NB4 (cell line): Measurements from ENCODE around the gene ACSM2A.
"Not testable (repeated sequence)": the region's sequence is repeated elsewhere in the genome, so short reads cannot be mapped to it uniquely, and the experiment has no call there.

Experiments used
- DNase-seq: peaks from one replicate; pipeline ENCODE4 v3.0.0; 2010; ENCODE audit warnings: low read depth
- H3K4me3 ChIP-seq: one replicate; pipeline ENCODE4 v1.5.1; 2011; ENCODE audit warnings: mild to moderate bottlenecking, low read depth, low read length, moderate library complexity
- CTCF ChIP-seq: IDR thresholded peaks from one replicate; pipeline ENCODE4 v1.5.1; 2012; ENCODE audit warnings: low read depth, low read length
- MAX ChIP-seq: IDR thresholded peaks from 2 replicates; pipeline ENCODE4 v1.6.1; 2011; ENCODE audit warnings: low read depth, low read length
- MYC ChIP-seq: IDR thresholded peaks from 2 replicates; pipeline ENCODE4 v1.6.1; 2011; ENCODE audit warnings: low read depth, low read length
- POLR2A ChIP-seq: IDR thresholded peaks from 2 replicates; pipeline ENCODE4 v1.6.1; 2011; ENCODE audit warnings: mild to moderate bottlenecking; ENCODE audit not compliant: insufficient read length; ENCODE audit errors: extremely low read depth

The ACSM2A gene

GRCh38 chr16:20485408-20485807 is 34.1 kb downstream of the ACSM2A start:
- no peak for TF ChIP-seq MAX
- TF ChIP-seq CTCF: no peak
- no peak for TF ChIP-seq POLR2A
- no peak for TF ChIP-seq MYC
- H3K4me3 ChIP-seq: no peak overlapping the region

GRCh38 chr16:20490994-20491393 is 39.7 kb downstream of the ACSM2A start:
- not testable (repeated sequence) for H3K4me3 ChIP-seq, DNase-seq

More at GRCh38 chr16:20485408-20485807, 34.1 kb downstream of the ACSM2A start:
- no peak for DNase-seq

- not testable (repeated sequence) for DNase-seq, H3K4me3 ChIP-seq
Measured at GRCh38 chr16:20491448-20491847, 40.1 kb downstream of the ACSM2A start.

GRCh38 chr16:20504418-20504817 is 53.1 kb downstream of the ACSM2A start:
- DNase-seq: no peak
- H3K4me3 ChIP-seq: no peak overlapping the region
- TF ChIP-seq POLR2A: no peak
- no peak for TF ChIP-seq MYC
- no peak for TF ChIP-seq CTCF
- no peak for TF ChIP-seq MAX

- no peak for DNase-seq
- no peak for TF ChIP-seq CTCF
- TF ChIP-seq POLR2A: no peak
- TF ChIP-seq MYC: no peak
- TF ChIP-seq MAX: no peak
- no peak overlapping the region for H3K4me3 ChIP-seq
Measured at GRCh38 chr16:20507280-20507679, 56.0 kb downstream of the ACSM2A start.

GRCh38 chr16:20510323-20510722 is 59.0 kb downstream of the ACSM2A start:
- no peak for DNase-seq
- TF ChIP-seq CTCF (no peak), POLR2A (no peak), MAX (no peak), MYC (no peak)
- H3K4me3 ChIP-seq: no peak overlapping the region

- TF ChIP-seq POLR2A: no peak
- no peak for TF ChIP-seq CTCF
- no peak for TF ChIP-seq MYC
- TF ChIP-seq MAX: no peak
- DNase-seq: no peak
Measured at GRCh38 chr16:20515688-20516090, 64.4 kb downstream of the ACSM2A start.

More at GRCh38 chr16:20515688-20516090, 64.4 kb downstream of the ACSM2A start:
- H3K4me3 ChIP-seq: no peak overlapping the region
